Esophagus (tissue), 2 donors: ENCODE measurements around the gene ATF2. TPM values are rescaled to one million over a fixed set of nuclear protein-coding genes. Genes with fewer than 3 reads are reported as not detected.

ENCODE experiments used
- H3K27ac ChIP-seq, 2 donors: one replicate each; pipeline ENCODE4 v1.5.1; 2013; ENCODE audit warnings: low read depth in 2 of 2, mild to moderate bottlenecking in 2 of 2, inconsistent platforms in 1 of 2, low read length in 1 of 2, moderate library complexity in 1 of 2
- H3K27me3 ChIP-seq, 2 donors: one replicate each; pipeline ENCODE4 v1.6.1; 2013; ENCODE audit warnings: low read length in 2 of 2, control low read depth in 1 of 2, mild to moderate bottlenecking in 1 of 2; ENCODE audit not compliant: insufficient read depth in 2 of 2, control insufficient read depth in 1 of 2
- H3K36me3 ChIP-seq, 2 donors: one replicate each; pipeline ENCODE4 v1.6.1; 2013; ENCODE audit warnings: low read length in 1 of 2; ENCODE audit not compliant: control insufficient read depth in 2 of 2, insufficient read depth in 2 of 2
- H3K4me1 ChIP-seq, 2 donors: one replicate each; pipeline ENCODE4 v1.6.1; 2013; ENCODE audit warnings: low read length in 1 of 2; ENCODE audit not compliant: control insufficient read depth in 2 of 2, insufficient read depth in 2 of 2
- H3K4me3 ChIP-seq, 2 donors: one replicate each; pipeline ENCODE4 v1.5.1; 2013; ENCODE audit warnings: low read length in 2 of 2, mild to moderate bottlenecking in 2 of 2, low read depth in 1 of 2, moderate library complexity in 1 of 2
- H3K9me3 ChIP-seq, 2 donors: one replicate each; pipeline ENCODE4 v1.6.1; 2013; ENCODE audit warnings: mild to moderate bottlenecking in 2 of 2, low read depth in 1 of 2, low read length in 1 of 2, moderate library complexity in 1 of 2; ENCODE audit not compliant: control insufficient read depth in 2 of 2, insufficient read depth in 1 of 2
- WGBS, 2 donors: extraction: QIAGEN DNeasy Blood & Tissue Kit; methylation state at CpG; one replicate each; pipeline ENCODE4 v1.1.7; 2013; 5-methylcytosine and 5-hydroxymethylcytosine counted together
- polyA plus RNA-seq, 2 donors: library from polyadenylated mRNA; stranded (reverse); fragments of 200-250 nt; gene quantifications; one replicate each; pipeline ENCODE4 v1.2.3, GENCODE V29; 2013
- donor health status: healthy with polysubstance abuse.
- donor health status: Bipolar disorder and iron deficiency.

The ATF2 gene
- polyA plus RNA-seq, 2 donors: 6.8 to 8.1 TPM

GRCh38 chr2:175181877-175182308 lies 13.9 kb upstream of the ATF2 start:
- Histone ChIP-seq H3K27ac (peak overlapping the region; percentile 80 to 96), H3K4me3 (peak overlapping the region; percentile 85 to 98), H3K4me1 (no peaks in the 10 kb centered on the region), H3K27me3 (no peaks in the 10 kb centered on the region), H3K9me3 (no peaks in the 10 kb centered on the region), H3K36me3 (peaks cover 3 to 5% of the 10 kb centered on the region in 2 donors)
- WGBS, 2 donors: 51 to 62% methylated on average over 5 of the region's 5 CpGs

GRCh38 chr2:175181104-175181876 lies 13.3 kb upstream of the ATF2 start, which contains the start of gene ATP5MC3:
ATP5MC3 (minus strand) TSS chr2:175181710; CDS start chr2:175181393, 317 bp downstream.
- peak within 1 kb of the TSS; percentile 80 to 96 for H3K27ac ChIP-seq
- no peaks in the 10 kb centered on the region for H3K4me1 ChIP-seq
- H3K4me3 ChIP-seq: peak within 1 kb of the TSS; percentile 85 to 98
- no peaks in the 10 kb centered on the region for H3K27me3 ChIP-seq
- 0 to 1% methylated on average over 50 to 53 of the region's 53 CpGs for WGBS, 2 donors
- H3K9me3 ChIP-seq: no peaks in the 10 kb centered on the region
- peaks cover 3 to 5% of the 10 kb centered on the region in 2 donors for H3K36me3 ChIP-seq

- 4 to 10% methylated on average over 10 of the region's 10 CpGs for WGBS, 2 donors
- H3K27me3 ChIP-seq: no peaks in the 10 kb centered on the region
- peak overlapping the region; percentile 85 to 98 for H3K4me3 ChIP-seq
- no peaks in the 10 kb centered on the region for H3K4me1 ChIP-seq
- H3K27ac ChIP-seq: peak overlapping the region; percentile 80 to 96
- no peaks in the 10 kb centered on the region for H3K9me3 ChIP-seq
- H3K36me3 ChIP-seq: peaks cover 3 to 5% of the 10 kb centered on the region in 2 donors
These were observed 12.7 kb upstream of the ATF2 start for GRCh38 chr2:175180701-175181103.

GRCh38 chr2:175176624-175177023 lies 8.6 kb upstream of the ATF2 start:
- Histone ChIP-seq H3K4me3 (no peak overlapping the region), H3K9me3 (no peaks in the 10 kb centered on the region), H3K27ac (no peak overlapping the region), H3K36me3 (peaks cover 3 to 5% of the 10 kb centered on the region in 2 donors), H3K27me3 (no peaks in the 10 kb centered on the region), H3K4me1 (no peaks in the 10 kb centered on the region)
- 63 to 73% methylated on average over 5 of the region's 5 CpGs for WGBS, 2 donors

DNA sequence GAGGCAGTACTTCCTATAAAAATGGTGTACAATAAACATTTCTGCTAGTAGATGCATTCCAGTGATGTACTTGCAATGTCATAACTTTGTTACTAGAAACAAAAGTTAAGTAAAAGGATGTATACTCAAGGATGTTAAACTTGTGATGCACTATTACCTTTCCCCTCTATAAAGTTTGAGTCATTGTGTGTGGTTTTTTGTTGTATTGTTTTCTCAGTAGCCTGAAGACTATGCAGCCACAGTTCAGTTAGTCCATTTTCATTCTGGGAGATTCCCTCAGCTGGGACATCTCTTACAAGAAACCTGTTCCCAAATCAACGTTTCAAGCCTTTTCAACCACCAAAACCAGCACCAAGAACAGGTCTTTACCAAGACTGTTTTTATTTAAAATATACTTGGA lies 7.9 kb upstream of the ATF2 start:
- H3K9me3 ChIP-seq: no peaks in the 10 kb centered on the region
- H3K4me1 ChIP-seq: no peaks in the 10 kb centered on the region
- H3K4me3 ChIP-seq: no peak overlapping the region
- no peaks in the 10 kb centered on the region for H3K27me3 ChIP-seq
- H3K27ac ChIP-seq: no peak overlapping the region
- H3K36me3 ChIP-seq: peaks cover 3 to 5% of the 10 kb centered on the region in 2 donors
- 65 to 71% methylated on average over 1 of the region's 1 CpG for WGBS, 2 donors

DNA sequence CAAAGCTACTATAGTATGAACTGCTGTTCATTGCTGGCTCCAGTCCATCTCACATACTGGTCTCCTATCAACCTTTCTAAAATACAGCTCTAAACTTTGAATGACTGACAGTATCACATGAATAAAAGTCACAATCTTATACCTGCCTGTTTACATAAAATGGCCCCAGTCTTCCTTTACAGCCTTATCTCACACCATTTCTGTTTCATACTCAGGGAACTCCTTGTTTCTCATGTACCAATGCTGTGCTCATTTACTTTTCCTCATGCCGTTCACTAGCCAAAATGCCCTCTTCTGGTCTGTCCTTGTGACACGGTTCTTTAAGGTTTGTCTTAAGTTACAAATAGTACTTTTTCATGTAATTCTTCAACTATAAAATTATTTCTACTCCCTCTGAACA lies 7.3 kb upstream of the ATF2 start:
- Histone ChIP-seq H3K4me1 (no peaks in the 10 kb centered on the region), H3K36me3 (peaks cover 3 to 5% of the 10 kb centered on the region in 2 donors), H3K9me3 (no peaks in the 10 kb centered on the region), H3K27me3 (no peaks in the 10 kb centered on the region), H3K27ac (no peak overlapping the region), H3K4me3 (no peak overlapping the region)
- 80% methylated on average over 2 of the region's 2 CpGs for WGBS, 2 donors

DNA sequence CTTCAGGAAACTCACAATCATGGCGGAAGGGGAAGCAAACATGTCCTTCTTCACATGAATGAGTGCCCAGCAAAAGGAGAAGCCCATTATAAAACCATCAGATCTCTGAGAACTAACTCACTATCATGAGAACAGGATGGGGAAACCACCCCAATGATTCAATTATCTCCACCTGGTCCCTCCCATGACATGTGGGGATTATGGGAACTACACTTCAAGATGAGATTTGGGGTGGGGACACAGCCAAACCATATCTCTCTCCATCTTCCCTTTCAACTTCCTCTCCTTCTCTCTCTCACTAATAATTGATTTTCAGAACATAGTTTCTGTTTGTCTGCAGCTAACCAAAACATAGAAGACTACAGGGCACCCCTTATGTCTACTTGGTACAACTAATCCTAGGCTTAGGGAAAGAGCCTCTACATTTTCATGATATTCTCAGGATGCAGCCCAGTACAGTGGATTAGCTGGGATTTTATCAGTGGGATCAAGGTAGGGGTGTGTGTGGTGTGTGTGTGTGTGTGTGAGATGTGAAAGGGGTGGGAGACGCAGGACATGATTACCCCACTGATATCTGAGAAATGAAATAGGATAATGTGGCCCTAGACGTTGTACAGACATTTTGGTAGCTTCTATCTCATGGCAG lies 2.8 kb upstream of the ATF2 start:
- H3K27me3 ChIP-seq: no peaks in the 10 kb centered on the region
- no peaks in the 10 kb centered on the region for H3K4me1 ChIP-seq
- no peak overlapping the region for H3K27ac ChIP-seq
- no peaks in the 10 kb centered on the region for H3K36me3 ChIP-seq
- H3K9me3 ChIP-seq: no peaks in the 10 kb centered on the region
- 87 to 90% methylated on average over 3 of the region's 3 CpGs for WGBS, 2 donors
- H3K4me3 ChIP-seq: no peak overlapping the region

- H3K9me3 ChIP-seq: no peaks in the 10 kb centered on the region
- no peaks in the 10 kb centered on the region for H3K27me3 ChIP-seq
- WGBS, 2 donors: 45 to 46% methylated on average over 3 of the region's 3 CpGs
- no peaks in the 10 kb centered on the region for H3K4me1 ChIP-seq
- no peak overlapping the region for H3K27ac ChIP-seq
- H3K36me3 ChIP-seq: no peaks in the 10 kb centered on the region
- H3K4me3 ChIP-seq: no peak overlapping the region
These were observed 1.2 kb upstream of the ATF2 start for GRCh38 chr2:175169191-175169590.

- H3K27ac ChIP-seq: peak overlapping the region; percentile 90 to 94
- 1% methylated on average over 11 of the region's 11 CpGs for WGBS, 2 donors
- no peaks in the 10 kb centered on the region for H3K27me3 ChIP-seq
- no peaks in the 10 kb centered on the region for H3K36me3 ChIP-seq
- H3K9me3 ChIP-seq: no peaks in the 10 kb centered on the region
- H3K4me1 ChIP-seq: no peaks in the 10 kb centered on the region
- peak overlapping the region; percentile 75 to 86 for H3K4me3 ChIP-seq
These were observed 552 bp upstream of the ATF2 start for GRCh38 chr2:175168564-175168945.
